Neural cell (in vitro differentiated cells): Measurements from ENCODE around the gene MACROH2A1. TPM values are rescaled to one million over a fixed set of nuclear protein-coding genes. Genes with fewer than 3 reads are reported as not detected.

Source experiments
- H2AFZ ChIP-seq: fragments of 200-600, 300-800 bp; sonication (generic), shearing (Covaris generic); 2 replicates; pipeline ENCODE4 v1.6.0; 2014; ENCODE audit warnings: low read depth, mild to moderate bottlenecking, antibody characterized with exemption, low read length, moderate library complexity
- H3F3A ChIP-seq: fragments of 200-600 bp; shearing (Covaris generic); 2 replicates; pipeline ENCODE4 v1.6.1; 2016; ENCODE audit warnings: mild to moderate bottlenecking, moderate library complexity, mixed read lengths, antibody characterized with exemption, low read length; ENCODE audit not compliant: insufficient read depth, poor library complexity, severe bottlenecking
- H3K27ac ChIP-seq: fragments of 200-600, 300-800 bp; sonication (generic), shearing (Covaris generic); 2 replicates; pipeline ENCODE4 v1.5.1; 2014; ENCODE audit warnings: mild to moderate bottlenecking, low read length, moderate library complexity
- H3K27me3 ChIP-seq: fragments of 300-800, 200-600 bp; sonication (generic), shearing (Covaris generic); 2 replicates; pipeline ENCODE4 v1.6.0; 2014; ENCODE audit warnings: mild to moderate bottlenecking, low read depth, low read length, moderate library complexity; ENCODE audit not compliant: insufficient read depth
- H3K36me3 ChIP-seq: fragments of 300-800, 200-600 bp; sonication (generic), shearing (Covaris generic); 2 replicates; pipeline ENCODE4 v1.5.1; 2014; ENCODE audit warnings: mild to moderate bottlenecking, antibody characterized with exemption, low read length, moderate library complexity; ENCODE audit not compliant: insufficient read depth
- H3K4me2 ChIP-seq: fragments of 300-800, 200-600 bp; sonication (generic), shearing (Covaris generic); 2 replicates; pipeline ENCODE4 v1.6.0; 2014; ENCODE audit warnings: mild to moderate bottlenecking, low read length
- H3K4me3 ChIP-seq: fragments of 300-800, 200-600 bp; sonication (generic), shearing (Covaris generic); 2 replicates; pipeline ENCODE4 v1.5.1; 2014; ENCODE audit warnings: mild to moderate bottlenecking, low read length, moderate library complexity
- H3K79me2 ChIP-seq: fragments of 200-600 bp; shearing (Covaris generic); replicated peaks from 2 replicates; pipeline ENCODE4 v1.6.0; 2014; ENCODE audit warnings: mild to moderate bottlenecking, low read length, moderate library complexity; ENCODE audit not compliant: insufficient read depth
- H3K9ac ChIP-seq: fragments of 300-800, 200-600 bp; sonication (generic), shearing (Covaris generic); 2 replicates; pipeline ENCODE4 v1.6.1; 2016; ENCODE audit warnings: mild to moderate bottlenecking, low read length, mixed read lengths
- H3K9me2 ChIP-seq: fragments of 200-600 bp; shearing (Covaris generic); 2 replicates; pipeline ENCODE4 v1.6.1; 2016; ENCODE audit warnings: mild to moderate bottlenecking, low read length, mixed read lengths; ENCODE audit not compliant: insufficient read depth
- H3K9me3 ChIP-seq: fragments of 200-600, 300-800 bp; sonication (generic), shearing (Covaris generic); 2 replicates; pipeline ENCODE4 v1.6.1; 2016; ENCODE audit warnings: mild to moderate bottlenecking, mixed run types, low read length, moderate library complexity, mixed read lengths
- H4K20me1 ChIP-seq: fragments of 200-600 bp; shearing (Covaris generic); 2 replicates; pipeline ENCODE4 v1.6.1; 2016; ENCODE audit warnings: mild to moderate bottlenecking, mixed run types; ENCODE audit not compliant: insufficient read depth
- EP300 ChIP-seq: fragments of 450-650 bp; conservative IDR thresholded peaks from 2 replicates; pipeline ENCODE4 v1.6.1; 2014; ENCODE audit warnings: antibody characterized with exemption, mild to moderate bottlenecking, moderate library complexity; ENCODE audit not compliant: poor library complexity, severe bottlenecking
- EZH2 ChIP-seq: fragments of 200-600, 300-800 bp; shearing (Covaris generic), sonication (generic); IDR thresholded peaks from 2 replicates; pipeline ENCODE4 v1.6.1; 2014; ENCODE audit warnings: antibody characterized with exemption, low read length, borderline replicate concordance, mild to moderate bottlenecking; ENCODE audit not compliant: insufficient read depth, poor library complexity, severe bottlenecking
- MXI1 ChIP-seq: fragments of 450-650 bp; conservative IDR thresholded peaks from 2 replicates; pipeline ENCODE4 v1.6.1; 2014; ENCODE audit warnings: antibody characterized with exemption, mild to moderate bottlenecking; ENCODE audit not compliant: poor library complexity, severe bottlenecking
- POLR2AphosphoS5 ChIP-seq: IDR thresholded peaks from 2 replicates; pipeline ENCODE4 v1.6.1; 2012
- RAD21 ChIP-seq: fragments of 450-650 bp; conservative IDR thresholded peaks from 2 replicates; pipeline ENCODE4 v1.6.1; 2014; ENCODE audit warnings: antibody characterized with exemption, mild to moderate bottlenecking, moderate library complexity
- SMC3 ChIP-seq: fragments of 450-650 bp; conservative IDR thresholded peaks from 2 replicates; pipeline ENCODE4 v1.6.1; 2014; ENCODE audit warnings: antibody characterized with exemption, mild to moderate bottlenecking, moderate library complexity; ENCODE audit not compliant: poor library complexity
- TAF1 ChIP-seq: IDR thresholded peaks from 2 replicates; pipeline ENCODE4 v1.6.1; 2012; ENCODE audit warnings: low read depth
- polyA plus RNA-seq: library from polyadenylated mRNA; depleted of rRNA; stranded (reverse); fragments of >200 nt; gene quantifications from 2 replicates; pipeline ENCODE4 v1.2.3, GENCODE V29; 2014
- TF ChIP-seq, protein P1 (sequence below): fragments of 450-650 bp; IDR thresholded peaks from 2 replicates; pipeline ENCODE4 v1.5.1; 2014; ENCODE audit warnings: antibody characterized with exemption, mild to moderate bottlenecking, moderate library complexity; ENCODE audit not compliant: poor library complexity, severe bottlenecking
- TF ChIP-seq, protein P2 (sequence below): IDR thresholded peaks from 2 replicates; pipeline ENCODE4 v1.6.1; 2012; ENCODE audit warnings: borderline replicate concordance

The MACROH2A1 gene
- polyA plus RNA-seq, 1 donor from 2014 or later: 351 TPM

DNA sequence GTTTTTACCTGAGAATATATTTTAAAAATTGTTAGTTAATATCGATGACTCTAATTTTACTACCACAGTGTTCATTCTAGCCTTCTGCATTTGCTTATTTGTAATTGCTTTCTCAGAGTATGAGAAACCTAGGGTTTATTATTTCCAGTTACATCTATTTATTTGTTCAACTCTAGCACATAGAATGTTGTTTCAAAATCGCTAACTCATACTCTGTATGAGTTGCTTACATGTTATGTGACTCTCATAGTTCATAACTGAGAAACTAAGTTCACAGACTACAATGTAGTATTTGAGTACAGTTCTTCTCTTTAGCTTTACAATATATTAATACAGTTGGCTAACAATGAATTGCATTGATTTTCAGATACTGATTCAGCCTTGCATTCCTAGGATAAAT lies 103.2 kb downstream of the MACROH2A1 start:
- Histone ChIP-seq H4K20me1 (no peaks in the 10 kb centered on the region), H2AFZ (no peak overlapping the region)

DNA sequence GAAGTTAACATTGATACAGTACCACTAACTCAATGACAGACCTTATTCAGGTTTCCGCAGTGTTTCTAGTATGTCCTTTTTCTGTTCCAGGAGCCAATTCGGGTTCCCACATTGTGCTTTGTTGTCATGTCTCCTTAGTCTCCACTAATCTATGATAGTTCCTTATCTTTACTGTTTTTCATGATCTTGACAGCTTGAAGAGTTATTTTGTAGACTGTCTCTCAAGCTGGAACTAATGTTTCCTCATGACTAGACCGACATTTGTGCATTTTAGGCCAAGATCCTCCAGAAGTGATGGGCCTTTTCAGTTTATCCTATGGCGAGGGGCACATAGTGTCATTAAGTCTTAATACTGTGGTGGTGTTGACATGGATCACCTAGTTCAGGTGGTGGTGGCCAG lies 104.2 kb downstream of the MACROH2A1 start:
- TF ChIP-seq, protein P1, sequence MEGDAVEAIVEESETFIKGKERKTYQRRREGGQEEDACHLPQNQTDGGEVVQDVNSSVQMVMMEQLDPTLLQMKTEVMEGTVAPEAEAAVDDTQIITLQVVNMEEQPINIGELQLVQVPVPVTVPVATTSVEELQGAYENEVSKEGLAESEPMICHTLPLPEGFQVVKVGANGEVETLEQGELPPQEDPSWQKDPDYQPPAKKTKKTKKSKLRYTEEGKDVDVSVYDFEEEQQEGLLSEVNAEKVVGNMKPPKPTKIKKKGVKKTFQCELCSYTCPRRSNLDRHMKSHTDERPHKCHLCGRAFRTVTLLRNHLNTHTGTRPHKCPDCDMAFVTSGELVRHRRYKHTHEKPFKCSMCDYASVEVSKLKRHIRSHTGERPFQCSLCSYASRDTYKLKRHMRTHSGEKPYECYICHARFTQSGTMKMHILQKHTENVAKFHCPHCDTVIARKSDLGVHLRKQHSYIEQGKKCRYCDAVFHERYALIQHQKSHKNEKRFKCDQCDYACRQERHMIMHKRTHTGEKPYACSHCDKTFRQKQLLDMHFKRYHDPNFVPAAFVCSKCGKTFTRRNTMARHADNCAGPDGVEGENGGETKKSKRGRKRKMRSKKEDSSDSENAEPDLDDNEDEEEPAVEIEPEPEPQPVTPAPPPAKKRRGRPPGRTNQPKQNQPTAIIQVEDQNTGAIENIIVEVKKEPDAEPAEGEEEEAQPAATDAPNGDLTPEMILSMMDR: no peak
- TF ChIP-seq SMC3 (no peak), RAD21 (no peak), EP300 (no peak), EZH2 (no peak), POLR2AphosphoS5 (no peak), MXI1 (no peak), TAF1 (no peak)
- TF ChIP-seq, protein P2, sequence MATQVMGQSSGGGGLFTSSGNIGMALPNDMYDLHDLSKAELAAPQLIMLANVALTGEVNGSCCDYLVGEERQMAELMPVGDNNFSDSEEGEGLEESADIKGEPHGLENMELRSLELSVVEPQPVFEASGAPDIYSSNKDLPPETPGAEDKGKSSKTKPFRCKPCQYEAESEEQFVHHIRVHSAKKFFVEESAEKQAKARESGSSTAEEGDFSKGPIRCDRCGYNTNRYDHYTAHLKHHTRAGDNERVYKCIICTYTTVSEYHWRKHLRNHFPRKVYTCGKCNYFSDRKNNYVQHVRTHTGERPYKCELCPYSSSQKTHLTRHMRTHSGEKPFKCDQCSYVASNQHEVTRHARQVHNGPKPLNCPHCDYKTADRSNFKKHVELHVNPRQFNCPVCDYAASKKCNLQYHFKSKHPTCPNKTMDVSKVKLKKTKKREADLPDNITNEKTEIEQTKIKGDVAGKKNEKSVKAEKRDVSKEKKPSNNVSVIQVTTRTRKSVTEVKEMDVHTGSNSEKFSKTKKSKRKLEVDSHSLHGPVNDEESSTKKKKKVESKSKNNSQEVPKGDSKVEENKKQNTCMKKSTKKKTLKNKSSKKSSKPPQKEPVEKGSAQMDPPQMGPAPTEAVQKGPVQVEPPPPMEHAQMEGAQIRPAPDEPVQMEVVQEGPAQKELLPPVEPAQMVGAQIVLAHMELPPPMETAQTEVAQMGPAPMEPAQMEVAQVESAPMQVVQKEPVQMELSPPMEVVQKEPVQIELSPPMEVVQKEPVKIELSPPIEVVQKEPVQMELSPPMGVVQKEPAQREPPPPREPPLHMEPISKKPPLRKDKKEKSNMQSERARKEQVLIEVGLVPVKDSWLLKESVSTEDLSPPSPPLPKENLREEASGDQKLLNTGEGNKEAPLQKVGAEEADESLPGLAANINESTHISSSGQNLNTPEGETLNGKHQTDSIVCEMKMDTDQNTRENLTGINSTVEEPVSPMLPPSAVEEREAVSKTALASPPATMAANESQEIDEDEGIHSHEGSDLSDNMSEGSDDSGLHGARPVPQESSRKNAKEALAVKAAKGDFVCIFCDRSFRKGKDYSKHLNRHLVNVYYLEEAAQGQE: no peak
- H2AFZ ChIP-seq: no peak overlapping the region
- H3K9me3 ChIP-seq: no peaks in the 10 kb centered on the region
- H3F3A ChIP-seq: no peaks in the 10 kb centered on the region
- H3K27me3 ChIP-seq: no peaks in the 10 kb centered on the region
- no peaks in the 10 kb centered on the region for H3K79me2 ChIP-seq
- H4K20me1 ChIP-seq: no peaks in the 10 kb centered on the region
- H3K36me3 ChIP-seq: no peaks in the 10 kb centered on the region
- no peak overlapping the region for H3K4me3 ChIP-seq
- no peak overlapping the region for H3K4me2 ChIP-seq
- H3K9me2 ChIP-seq: no peaks in the 10 kb centered on the region
- no peak overlapping the region for H3K27ac ChIP-seq
- H3K9ac ChIP-seq: no peak overlapping the region

More for the DNA sequence above, 103.2 kb downstream of the MACROH2A1 start:
- H3K9ac ChIP-seq: no peak overlapping the region
- H3F3A ChIP-seq: no peaks in the 10 kb centered on the region
- no peak overlapping the region for H3K27ac ChIP-seq
- no peaks in the 10 kb centered on the region for H3K36me3 ChIP-seq
- no peak overlapping the region for H3K4me2 ChIP-seq
- no peaks in the 10 kb centered on the region for H3K27me3 ChIP-seq
- H3K79me2 ChIP-seq: no peaks in the 10 kb centered on the region
- no peak overlapping the region for H3K4me3 ChIP-seq
- H3K9me3 ChIP-seq: no peaks in the 10 kb centered on the region
- TF ChIP-seq EP300 (no peak), POLR2AphosphoS5 (no peak), SMC3 (no peak), MXI1 (no peak)
- TF ChIP-seq, protein P2: no peak
- TF ChIP-seq, protein P1: no peak
- H3K9me2 ChIP-seq: no peaks in the 10 kb centered on the region
